ENCODE measurements around the gene ATAD3A. TPM values are rescaled to one million over a fixed set of nuclear protein-coding genes. Genes with fewer than 3 reads are reported as not detected.
"Not testable (repeated sequence)": the region's sequence is repeated elsewhere in the genome, so short reads cannot be mapped to it uniquely, and the experiment has no call there.

The ATAD3A gene
- polyA plus RNA-seq, 1 donor from 2014 or later, result 30.3 TPM

GRCh38 chr1:1510912-1511532, 940 bp upstream of the ATAD3A start:
- Histone ChIP-seq H3K9ac (ENCODE audit: low read length) (peak overlapping the region; percentile 72), H4K20me1 (ENCODE audit: insufficient read depth) (no peaks in the 10 kb centered on the region), H3K27me3 (ENCODE audit: insufficient read depth, low read depth, low read length) (no peaks in the 10 kb centered on the region), H3F3A (ENCODE audit: insufficient read depth, low read length, poor library complexity, severe bottlenecking) (no peaks in the 10 kb centered on the region), H2AFZ (ENCODE audit: low read depth, low read length) (no peak overlapping the region), H3K4me3 (ENCODE audit: low read length) (peak overlapping the region; percentile 95), H3K9me3 (ENCODE audit: low read length) (no peaks in the 10 kb centered on the region), H3K4me2 (ENCODE audit: low read length) (peak overlapping the region; percentile 60), H3K27ac (ENCODE audit: low read length) (peak overlapping the region; percentile 69), H3K9me2 (ENCODE audit: insufficient read depth, low read length) (no peaks in the 10 kb centered on the region), H3K79me2 (replicated peaks; ENCODE audit: insufficient read depth, low read length) (no peaks in the 10 kb centered on the region), H3K36me3 (ENCODE audit: insufficient read depth, low read length) (no peaks in the 10 kb centered on the region)
- TF ChIP-seq POLR2AphosphoS5 (IDR thresholded peaks at IDR 0.05), result no peak
- TF ChIP-seq MXI1 (conservative IDR thresholded peaks at IDR 0.05; ENCODE audit: poor library complexity, severe bottlenecking), result no peak

- H2AFZ ChIP-seq (ENCODE audit: low read depth, low read length); H3K79me2 ChIP-seq (replicated peaks; ENCODE audit: insufficient read depth, low read length); H3K9ac ChIP-seq (ENCODE audit: low read length); H3K36me3 ChIP-seq (ENCODE audit: insufficient read depth, low read length); H3F3A ChIP-seq (ENCODE audit: insufficient read depth, low read length, poor library complexity, severe bottlenecking); H4K20me1 ChIP-seq (ENCODE audit: insufficient read depth); H3K27me3 ChIP-seq (ENCODE audit: insufficient read depth, low read depth, low read length); H3K9me2 ChIP-seq (ENCODE audit: insufficient read depth, low read length); H3K9me3 ChIP-seq (ENCODE audit: low read length); H3K27ac ChIP-seq (ENCODE audit: low read length); H3K4me2 ChIP-seq (ENCODE audit: low read length): not testable (repeated sequence)
- peak overlapping the region; percentile 60 for H3K4me3 ChIP-seq (ENCODE audit: low read length)
Measured at GRCh38 chr1:1512425-1512824, 463 bp downstream of the ATAD3A start.

DNA sequence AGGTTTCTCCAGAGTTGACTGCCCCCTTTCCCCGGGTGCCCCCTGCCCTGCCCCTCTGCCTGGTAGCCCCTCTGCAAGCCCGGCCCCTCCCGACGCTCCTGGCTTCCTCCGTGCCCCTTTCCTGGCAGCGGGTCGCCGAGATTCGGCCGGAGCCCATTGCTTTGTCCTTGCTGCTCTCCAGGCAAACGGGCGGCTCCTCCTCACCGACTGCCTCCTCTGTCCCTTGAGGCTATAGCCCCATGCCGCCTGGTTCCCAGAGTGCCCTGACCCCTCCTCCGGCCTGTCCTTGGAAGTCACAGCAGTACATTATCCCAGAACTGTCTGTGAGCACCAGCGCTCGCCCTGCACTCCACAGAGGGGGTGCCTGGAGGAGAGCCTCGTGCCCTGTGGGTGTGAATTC, 1.7 kb downstream of the ATAD3A start:
- H3K79me2 ChIP-seq (replicated peaks; ENCODE audit: insufficient read depth, low read length); H2AFZ ChIP-seq (ENCODE audit: low read depth, low read length); H3K27me3 ChIP-seq (ENCODE audit: insufficient read depth, low read depth, low read length); H3K9ac ChIP-seq (ENCODE audit: low read length); H3K9me2 ChIP-seq (ENCODE audit: insufficient read depth, low read length); H3K4me3 ChIP-seq (ENCODE audit: low read length); H4K20me1 ChIP-seq (ENCODE audit: insufficient read depth); H3K36me3 ChIP-seq (ENCODE audit: insufficient read depth, low read length); H3K9me3 ChIP-seq (ENCODE audit: low read length); H3K27ac ChIP-seq (ENCODE audit: low read length); H3F3A ChIP-seq (ENCODE audit: insufficient read depth, low read length, poor library complexity, severe bottlenecking); H3K4me2 ChIP-seq (ENCODE audit: low read length): not testable (repeated sequence)

DNA sequence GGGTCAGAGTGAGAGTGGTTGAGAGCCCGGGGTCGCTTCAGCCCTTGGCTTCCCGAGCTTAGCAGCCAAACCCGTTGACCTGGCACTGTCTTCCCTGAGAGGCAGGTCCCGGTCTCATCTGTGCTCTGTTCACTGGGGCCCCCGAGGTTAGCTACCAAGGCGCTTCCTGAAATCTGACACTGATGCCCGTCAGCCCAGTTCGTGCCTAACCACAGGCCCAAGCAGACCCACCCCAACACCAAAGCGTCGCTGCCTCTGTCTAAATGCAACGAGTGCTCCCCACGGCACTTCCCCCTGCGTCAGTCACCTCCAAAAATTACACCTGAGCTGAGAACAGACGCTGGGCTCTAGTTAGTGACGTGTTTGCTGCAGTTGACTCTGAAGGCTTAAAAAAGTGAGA, 2.4 kb downstream of the ATAD3A start:
- not testable (repeated sequence) for H3K4me2 ChIP-seq (ENCODE audit: low read length); H3K9ac ChIP-seq (ENCODE audit: low read length); H3K9me3 ChIP-seq (ENCODE audit: low read length); H3K36me3 ChIP-seq (ENCODE audit: insufficient read depth, low read length); H3F3A ChIP-seq (ENCODE audit: insufficient read depth, low read length, poor library complexity, severe bottlenecking); H3K27me3 ChIP-seq (ENCODE audit: insufficient read depth, low read depth, low read length); H3K9me2 ChIP-seq (ENCODE audit: insufficient read depth, low read length); H3K79me2 ChIP-seq (replicated peaks; ENCODE audit: insufficient read depth, low read length); H4K20me1 ChIP-seq (ENCODE audit: insufficient read depth); H3K27ac ChIP-seq (ENCODE audit: low read length); H3K4me3 ChIP-seq (ENCODE audit: low read length); H2AFZ ChIP-seq (ENCODE audit: low read depth, low read length)

DNA sequence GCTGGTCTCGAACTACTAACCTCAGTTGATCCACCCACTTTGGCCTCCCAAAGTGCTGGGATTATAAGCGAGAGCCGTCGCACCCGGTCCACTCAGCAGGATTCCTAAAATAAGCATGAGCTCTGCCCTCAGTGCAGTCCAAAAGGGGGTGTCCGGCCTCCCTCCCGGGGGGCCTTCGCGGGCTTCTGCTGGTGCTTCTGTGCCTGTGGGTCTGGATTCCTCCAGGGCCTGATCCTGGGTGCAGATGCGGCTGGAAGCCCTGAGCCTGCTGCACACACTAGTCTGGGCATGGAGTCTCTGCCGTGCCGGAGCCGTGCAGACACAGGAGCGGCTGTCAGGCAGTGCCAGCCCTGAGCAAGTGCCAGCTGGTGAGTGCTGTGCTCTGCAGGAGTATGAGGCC, 5.0 kb downstream of the ATAD3A start:
- not testable (repeated sequence) for H3K9ac ChIP-seq (ENCODE audit: low read length); H3K27ac ChIP-seq (ENCODE audit: low read length); H3F3A ChIP-seq (ENCODE audit: insufficient read depth, low read length, poor library complexity, severe bottlenecking); H3K79me2 ChIP-seq (replicated peaks; ENCODE audit: insufficient read depth, low read length); H3K27me3 ChIP-seq (ENCODE audit: insufficient read depth, low read depth, low read length); H2AFZ ChIP-seq (ENCODE audit: low read depth, low read length); H3K9me3 ChIP-seq (ENCODE audit: low read length); H3K4me2 ChIP-seq (ENCODE audit: low read length); H4K20me1 ChIP-seq (ENCODE audit: insufficient read depth); H3K36me3 ChIP-seq (ENCODE audit: insufficient read depth, low read length); H3K9me2 ChIP-seq (ENCODE audit: insufficient read depth, low read length); H3K4me3 ChIP-seq (ENCODE audit: low read length)
